GM10266 (cell line): ENCODE measurements around the gene PDLIM1.

Experiments
- DNase-seq: peaks from one replicate; pipeline ENCODE4 v3.0.0; 2012; ENCODE audit errors: extremely low spot score
- CTCF ChIP-seq: IDR thresholded peaks from 2 replicates; pipeline ENCODE4 v1.5.1; 2012; ENCODE audit warnings: mild to moderate bottlenecking, low read depth; ENCODE audit not compliant: control insufficient read depth, insufficient read depth; ENCODE audit errors: missing control alignments

The PDLIM1 gene

GRCh38 chr10:95281206-95281605 is 9.6 kb downstream of the PDLIM1 start:
- no peak for DNase-seq
- no peak for TF ChIP-seq CTCF

- no peak for TF ChIP-seq CTCF
- DNase-seq = no peak
Measured at GRCh38 chr10:95280637-95281036, 10.2 kb downstream of the PDLIM1 start.

- DNase-seq = no peak
- no peak for TF ChIP-seq CTCF
Measured at GRCh38 chr10:95279042-95279820, 11.6 kb downstream of the PDLIM1 start.

DNA sequence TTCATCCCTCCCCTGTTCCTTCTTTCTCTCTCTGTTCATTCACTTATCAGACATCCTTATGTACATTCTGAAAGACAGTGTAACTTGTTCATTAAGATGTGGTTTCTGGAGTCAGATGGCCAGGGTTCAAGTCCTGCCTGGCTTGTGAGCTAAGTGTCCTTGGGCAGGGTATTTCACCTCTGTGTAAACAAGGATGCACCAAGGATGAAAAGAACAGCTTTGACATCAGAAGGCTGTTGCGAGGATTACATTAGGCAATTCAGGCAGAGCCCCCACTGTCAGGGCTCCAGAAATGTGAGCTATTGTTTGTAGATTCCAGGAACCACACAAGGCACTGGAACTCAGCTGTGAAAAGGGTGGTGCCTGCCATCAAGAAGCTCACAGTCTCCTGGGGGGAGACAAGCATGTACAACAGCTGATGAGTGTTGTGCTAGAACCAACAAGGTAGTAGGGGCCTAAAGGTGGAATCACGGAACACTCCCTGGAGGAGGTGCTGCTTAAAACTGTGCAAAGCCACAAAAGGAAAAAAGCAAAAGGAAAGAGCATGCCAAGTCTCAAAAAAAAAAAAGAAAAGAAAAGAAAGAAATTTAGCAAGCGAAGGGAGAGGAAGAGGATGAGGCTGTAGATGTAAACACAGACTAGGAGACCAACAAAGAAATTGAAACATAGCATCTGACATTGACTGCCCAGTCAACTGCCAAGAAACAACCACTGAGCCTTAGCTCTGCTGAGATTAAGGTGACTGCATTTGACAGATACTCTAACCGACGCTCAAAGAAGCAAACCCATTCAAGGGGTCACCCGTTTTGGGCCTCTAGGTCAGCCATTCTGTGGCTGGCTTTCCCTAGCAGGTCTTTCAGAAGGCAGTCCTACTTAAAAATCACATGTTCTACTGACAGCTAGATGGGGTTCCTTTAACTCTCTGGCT is 12.5 kb downstream of the PDLIM1 start:
- no peak for DNase-seq
- no peak for TF ChIP-seq CTCF

- no peak for DNase-seq
- no peak for TF ChIP-seq CTCF
Measured at GRCh38 chr10:95277614-95278013, 13.2 kb downstream of the PDLIM1 start.

GRCh38 chr10:95277201-95277570 is 13.6 kb downstream of the PDLIM1 start:
- DNase-seq = no peak

More at GRCh38 chr10:95277201-95277570, 13.6 kb downstream of the PDLIM1 start:
- TF ChIP-seq CTCF = no peak
